Measurements from ENCODE around the gene TMOD2.
"Not testable (repeated sequence)": the region's sequence is repeated elsewhere in the genome, so short reads cannot be mapped to it uniquely, and the experiment has no call there.

The TMOD2 gene

GRCh38 chr15:51774916-51775315 is 23.5 kb downstream of the TMOD2 start:
- no peak for DNase-seq (ENCODE audit: low read depth in 2 of 2)

- DNase-seq (ENCODE audit: low read depth in 2 of 2) = peak in 1 of 2 donors; percentile 7
Observed at GRCh38 chr15:51775967-51776816, 24.8 kb downstream of the TMOD2 start.

GRCh38 chr15:51776952-51777569 is 25.7 kb downstream of the TMOD2 start:
- peak; percentile 15 to 31 for DNase-seq (ENCODE audit: low read depth in 2 of 2)

GRCh38 chr15:51780636-51781035 is 29.2 kb downstream of the TMOD2 start:
- DNase-seq (ENCODE audit: low read depth in 2 of 2) = no peak

- no peak for DNase-seq (ENCODE audit: low read depth in 2 of 2)
Observed at GRCh38 chr15:51781506-51781905, 30.1 kb downstream of the TMOD2 start.

- no peak for DNase-seq (ENCODE audit: low read depth in 2 of 2)
Observed at GRCh38 chr15:51782357-51782896, 31.0 kb downstream of the TMOD2 start.

GRCh38 chr15:51783967-51784366 is 32.6 kb downstream of the TMOD2 start:
- no peak for DNase-seq (ENCODE audit: low read depth in 2 of 2)

- not testable (repeated sequence) for DNase-seq (ENCODE audit: low read depth in 2 of 2)
Observed at GRCh38 chr15:51787130-51787529, 35.7 kb downstream of the TMOD2 start.

- DNase-seq (ENCODE audit: low read depth in 2 of 2) = not testable (repeated sequence)
Observed at GRCh38 chr15:51792474-51792873, 41.1 kb downstream of the TMOD2 start.

GRCh38 chr15:51793521-51794305 is 42.3 kb downstream of the TMOD2 start:
- DNase-seq (ENCODE audit: low read depth in 2 of 2) = no peak

- DNase-seq (ENCODE audit: low read depth in 2 of 2) = no peak
Observed at GRCh38 chr15:51796847-51797401, 45.5 kb downstream of the TMOD2 start.

- DNase-seq (ENCODE audit: low read depth in 2 of 2) = no peak
Observed at GRCh38 chr15:51798281-51798680, 46.9 kb downstream of the TMOD2 start.

GRCh38 chr15:51799282-51800252 is 48.2 kb downstream of the TMOD2 start:
- DNase-seq (ENCODE audit: low read depth in 2 of 2) = no peak

- no peak for DNase-seq (ENCODE audit: low read depth in 2 of 2)
Observed at GRCh38 chr15:51801391-51801835, 50.0 kb downstream of the TMOD2 start.

GRCh38 chr15:51802593-51802992 is 51.2 kb downstream of the TMOD2 start:
- no peak for DNase-seq (ENCODE audit: low read depth in 2 of 2)

- no peak for DNase-seq (ENCODE audit: low read depth in 2 of 2)
Observed at GRCh38 chr15:51803965-51804364, 52.6 kb downstream of the TMOD2 start.

- no peak for DNase-seq (ENCODE audit: low read depth in 2 of 2)
Observed at GRCh38 chr15:51806123-51806522, 54.7 kb downstream of the TMOD2 start.

- DNase-seq (ENCODE audit: low read depth in 2 of 2) = no peak
Observed at GRCh38 chr15:51809457-51809856, 58.1 kb downstream of the TMOD2 start.

- DNase-seq (ENCODE audit: low read depth in 2 of 2) = no peak
Observed at GRCh38 chr15:51812598-51812997, 61.2 kb downstream of the TMOD2 start.

- no peak for DNase-seq (ENCODE audit: low read depth in 2 of 2)
Observed at GRCh38 chr15:51814606-51815005, 63.2 kb downstream of the TMOD2 start.

- DNase-seq (ENCODE audit: low read depth in 2 of 2) = no peak
Observed at GRCh38 chr15:51816611-51817010, 65.2 kb downstream of the TMOD2 start.

Data from stimulated activated CD8-positive, alpha-beta memory T cell treated with anti-CD3 and anti-CD28 coated beads, Interleukin-15, amount 100 ng/mL, for 4 hours (primary cell).